ENCODE results near the gene MLF1.

Gene MLF1

DNA sequence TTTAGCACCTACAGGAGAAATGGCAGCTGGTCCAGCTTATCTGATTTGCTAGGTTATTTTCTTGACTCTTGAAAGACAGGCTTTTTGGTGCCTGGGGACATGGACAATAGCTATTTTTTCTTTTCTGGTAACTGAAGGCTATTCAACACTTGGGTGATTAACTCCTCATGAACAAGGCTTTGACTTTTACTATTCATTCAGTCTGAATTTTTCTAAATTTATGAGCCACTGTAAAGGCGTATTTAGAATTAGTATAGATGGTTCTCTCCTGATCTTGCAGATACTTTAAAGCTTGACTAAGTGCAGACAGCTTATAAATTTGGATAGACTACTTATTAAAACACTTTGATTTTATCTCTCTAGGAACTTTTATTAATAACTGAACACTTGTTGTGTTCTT, 54.9 kb downstream of the MLF1 start:
- no peaks in the 10 kb centered on the region for H3K4me1 ChIP-seq
- H3K27me3 ChIP-seq: no peaks in the 10 kb centered on the region
- H3K27ac ChIP-seq: no peak overlapping the region
- H3K4me3 ChIP-seq: no peak overlapping the region
- peaks cover 0 to 9% (median 6%) of the 10 kb centered on the region in 3 donors for H3K9me3 ChIP-seq
- TF ChIP-seq CTCF (IDR thresholded peaks at IDR 0.05): no peak
- no peak for DNase-seq
- intact Hi-C loops (cut with DNase I; ENCODE audit: low total_unique reads): no loop called here
- no peaks in the 10 kb centered on the region for H3K36me3 ChIP-seq

DNA sequence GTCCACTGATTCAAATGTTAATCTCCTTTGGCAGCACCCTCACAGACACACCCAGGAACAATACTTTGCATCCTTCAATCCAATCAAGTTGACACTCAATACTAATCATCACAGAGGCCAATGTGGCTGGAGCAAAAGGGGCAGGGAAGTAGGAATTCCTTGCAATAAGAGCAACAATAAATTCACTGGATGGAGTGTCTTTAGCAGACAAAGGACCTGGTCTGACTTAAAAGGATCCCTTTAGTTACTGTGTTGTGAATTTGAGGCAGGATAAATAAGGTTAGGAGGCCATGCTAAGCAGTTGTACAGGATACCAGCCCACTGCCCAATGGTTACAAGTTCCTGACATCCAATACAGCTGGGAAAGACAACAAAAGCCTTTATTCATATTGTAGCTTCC, 61.0 kb downstream of the MLF1 start:
- DNase-seq: no peak
- H3K4me3 ChIP-seq: no peak overlapping the region
- H3K27me3 ChIP-seq: no peaks in the 10 kb centered on the region
- no peaks in the 10 kb centered on the region for H3K4me1 ChIP-seq
- intact Hi-C loops (cut with DNase I; ENCODE audit: low total_unique reads): no loop called here
- no peak for TF ChIP-seq CTCF (IDR thresholded peaks at IDR 0.05)
- no peaks in the 10 kb centered on the region for H3K36me3 ChIP-seq
- H3K27ac ChIP-seq: no peak overlapping the region
- no peaks in the 10 kb centered on the region for H3K9me3 ChIP-seq

- peaks cover 0 to 9% (median 7%) of the 10 kb centered on the region in 4 donors for H3K4me1 ChIP-seq
- H3K36me3 ChIP-seq: no peaks in the 10 kb centered on the region
- H3K9me3 ChIP-seq: no peaks in the 10 kb centered on the region
- no peak overlapping the region for H3K27ac ChIP-seq
- DNase-seq: no peak
- TF ChIP-seq CTCF (IDR thresholded peaks at IDR 0.05): no peak
- no peaks in the 10 kb centered on the region for H3K27me3 ChIP-seq
- intact Hi-C loops (cut with DNase I; ENCODE audit: low total_unique reads): no loop called here
- H3K4me3 ChIP-seq: no peak overlapping the region
Measured at GRCh38 chr3:158640646-158641045, 69.7 kb downstream of the MLF1 start.

- no peaks in the 10 kb centered on the region for H3K27me3 ChIP-seq
- intact Hi-C loops (cut with DNase I; ENCODE audit: low total_unique reads): no loop called here
- H3K4me1 ChIP-seq: peaks cover 0 to 19% (median 14%) of the 10 kb centered on the region in 4 donors
- no peak overlapping the region for H3K27ac ChIP-seq
- no peak overlapping the region for H3K4me3 ChIP-seq
- DNase-seq: no peak
- no peak for TF ChIP-seq CTCF (IDR thresholded peaks at IDR 0.05)
- H3K36me3 ChIP-seq: no peaks in the 10 kb centered on the region
- no peaks in the 10 kb centered on the region for H3K9me3 ChIP-seq
Measured at GRCh38 chr3:158642005-158642404, 71.0 kb downstream of the MLF1 start.

GRCh38 chr3:158642474-158643210, 71.6 kb downstream of the MLF1 start:
- no peaks in the 10 kb centered on the region for H3K27me3 ChIP-seq
- no peak overlapping the region for H3K27ac ChIP-seq
- peaks cover 0 to 19% (median 14%) of the 10 kb centered on the region in 4 donors for H3K4me1 ChIP-seq
- H3K36me3 ChIP-seq: no peaks in the 10 kb centered on the region
- intact Hi-C loops (cut with DNase I; ENCODE audit: low total_unique reads): no loop called here
- H3K9me3 ChIP-seq: no peaks in the 10 kb centered on the region
- no peak for TF ChIP-seq CTCF (IDR thresholded peaks at IDR 0.05)
- H3K4me3 ChIP-seq: no peak overlapping the region
- no peak for DNase-seq

Measured in tibial artery (tissue), 4 donors.